DMS153 (cell line): ENCODE measurements around the gene TMEM17.

Experiments used
- DNase-seq: peaks from one replicate; lab custom pipeline; 2025; lab: John Stamatoyannopoulos, UW

The TMEM17 gene

DNA sequence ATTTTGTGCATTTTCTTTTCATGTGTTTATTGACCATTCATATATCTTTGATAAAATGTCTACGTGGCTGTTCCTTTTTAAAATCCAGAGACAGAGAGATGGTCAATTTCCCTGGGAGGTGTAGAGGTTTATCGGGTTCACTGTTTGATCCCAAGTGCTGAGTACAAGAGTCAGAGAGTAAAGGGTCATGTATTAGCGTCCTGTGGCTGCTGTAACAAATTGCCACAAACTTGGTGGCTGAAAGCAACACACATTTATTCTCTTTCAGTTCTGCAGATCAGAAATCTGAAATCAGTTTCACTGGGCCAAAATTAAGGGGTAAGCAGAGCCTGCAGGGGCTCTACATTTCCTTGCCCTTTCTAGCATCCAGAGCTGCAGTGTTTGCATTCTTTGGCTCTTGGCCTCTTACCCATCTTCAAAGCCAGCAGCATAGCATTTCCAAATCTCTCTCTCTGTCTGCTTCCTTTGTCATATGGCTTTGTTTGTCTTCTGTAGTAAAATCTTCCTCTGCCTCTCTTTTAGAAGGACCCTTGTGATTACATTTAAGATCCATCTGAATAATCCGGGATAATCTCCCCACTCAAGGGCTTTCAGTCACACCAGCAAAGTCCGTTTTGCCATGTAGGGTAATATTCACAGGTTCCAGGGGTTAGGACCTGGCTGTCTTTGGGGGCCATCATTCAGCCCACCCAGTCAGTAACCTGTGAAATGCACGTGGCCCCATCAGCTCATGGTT, 49.9 kb downstream of the TMEM17 start:
- DNase-seq, result no peak

GRCh38 chr2:62453955-62454354, 52.0 kb downstream of the TMEM17 start:
- DNase-seq, result no peak

DNA sequence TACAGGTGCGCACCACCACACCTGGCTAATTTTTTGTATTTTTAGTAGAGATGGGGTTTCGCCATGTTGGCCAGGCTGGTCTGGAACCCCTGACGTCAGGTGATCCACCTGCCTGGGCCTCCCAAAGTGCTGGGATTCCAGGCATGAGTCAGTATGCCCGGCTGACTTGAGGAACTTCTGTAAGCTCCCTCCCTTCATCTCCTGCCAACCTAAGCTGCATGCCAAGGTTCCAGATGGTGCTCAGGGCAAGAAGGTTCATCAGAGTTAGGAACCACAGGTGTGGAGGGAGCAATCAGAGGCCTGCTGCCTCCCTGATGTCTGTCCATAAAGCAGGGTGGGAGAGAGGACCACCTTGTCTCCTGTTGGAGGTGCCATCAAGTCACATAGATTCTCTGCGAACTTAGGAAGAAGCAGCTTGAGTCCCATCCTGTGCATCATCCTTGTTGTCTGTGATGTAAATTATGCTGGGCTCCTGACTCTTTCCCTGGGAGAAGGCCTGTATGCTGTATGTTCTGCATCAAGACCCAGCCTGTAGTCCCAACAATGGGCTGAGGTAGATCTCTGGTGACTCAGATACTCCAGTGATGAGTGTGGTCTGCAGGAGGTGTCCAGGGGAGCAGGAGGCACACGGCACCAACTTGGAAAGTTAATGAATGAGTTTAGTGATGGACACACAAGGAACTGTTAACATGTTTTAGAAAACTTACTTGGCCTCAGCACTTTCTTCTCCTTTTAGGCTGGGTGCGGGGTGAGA, 53.1 kb downstream of the TMEM17 start:
- DNase-seq, result no peak

DNA sequence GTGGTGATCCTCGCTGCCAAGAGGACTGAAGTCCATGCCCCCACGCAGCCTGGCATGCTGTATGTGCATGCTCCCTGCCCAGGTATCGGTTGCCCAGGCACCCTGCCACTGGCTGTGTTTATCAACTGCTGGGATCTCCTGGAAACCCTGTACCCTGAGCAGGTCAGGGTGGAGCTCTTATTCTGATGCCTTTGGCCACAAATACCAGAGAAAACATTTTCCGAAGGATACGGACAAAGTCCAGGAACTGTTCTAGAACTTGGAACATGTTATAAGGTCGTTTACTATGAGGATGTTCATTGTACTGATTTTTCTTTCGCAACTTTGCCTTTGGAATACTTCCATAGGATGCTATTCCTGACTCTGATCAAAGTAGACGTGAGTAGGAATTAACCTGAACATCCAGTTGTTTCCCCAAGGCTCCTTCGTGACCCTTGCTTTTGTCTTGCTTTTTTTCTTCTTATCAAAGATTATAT, 55.2 kb downstream of the TMEM17 start:
- DNase-seq, result no peak
